GM19043 (cell line): ENCODE data around the gene TREX2.
A peak's percentile ranks its signal among the peaks of the same experiment; 100 is the strongest.

Experiments
- ATAC-seq: cut with Tn5 transposase; IDR thresholded peaks from one replicate; pipeline ENCODE4 v1.9.1; 2021; ENCODE audit warnings: low read depth; ENCODE audit not compliant: unreplicated experiment

Gene TREX2

GRCh38 chrX:153476666-153477363 is 31.0 kb upstream of the TREX2 start:
- ATAC-seq = no peak

DNA sequence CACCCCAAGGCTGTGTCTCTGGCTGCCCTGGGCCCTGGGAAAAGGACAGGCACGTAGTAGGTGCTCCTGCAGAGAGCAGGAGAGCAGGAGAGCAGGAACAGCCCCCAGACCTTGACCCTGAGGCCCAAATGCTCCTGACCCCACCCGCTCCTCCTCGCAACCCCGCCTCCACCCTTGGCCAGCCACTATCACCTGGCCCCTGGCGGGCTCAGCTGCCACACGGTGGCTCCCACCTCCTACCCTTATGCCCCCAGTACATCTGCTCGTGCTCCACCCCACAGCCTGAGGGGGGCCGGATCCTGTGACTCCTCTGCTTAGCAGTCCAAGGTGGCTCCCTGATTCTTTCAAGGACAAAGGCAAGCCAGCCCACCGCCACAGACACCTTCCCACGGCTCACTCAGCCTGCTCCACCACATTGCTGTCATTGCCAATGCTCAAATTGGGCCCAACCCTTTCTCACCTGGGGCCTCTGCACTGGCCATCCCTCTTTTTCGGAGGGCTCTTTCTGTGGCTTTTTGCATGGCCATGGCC is 30.0 kb upstream of the TREX2 start:
- ATAC-seq = no peak

DNA sequence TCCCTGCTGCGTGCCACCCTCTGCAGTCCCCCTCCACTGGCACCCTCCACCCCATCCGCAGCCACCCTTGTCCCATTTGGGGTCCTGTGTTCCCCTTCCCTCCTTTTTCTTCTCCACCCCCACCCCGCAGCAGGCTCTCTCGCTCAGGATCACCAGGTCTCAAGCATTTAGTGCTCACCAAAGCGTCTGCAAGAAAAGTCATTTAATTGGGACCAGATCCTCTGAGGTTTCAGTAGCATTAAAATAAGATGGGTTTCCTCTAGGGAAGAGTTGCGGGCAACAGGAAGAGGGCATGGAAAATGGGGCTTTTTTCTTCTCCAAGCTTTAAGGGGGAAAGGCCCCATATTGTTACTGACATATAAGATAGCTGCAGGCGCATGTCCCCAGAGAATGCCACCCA is 29.4 kb upstream of the TREX2 start:
- ATAC-seq = no peak

DNA sequence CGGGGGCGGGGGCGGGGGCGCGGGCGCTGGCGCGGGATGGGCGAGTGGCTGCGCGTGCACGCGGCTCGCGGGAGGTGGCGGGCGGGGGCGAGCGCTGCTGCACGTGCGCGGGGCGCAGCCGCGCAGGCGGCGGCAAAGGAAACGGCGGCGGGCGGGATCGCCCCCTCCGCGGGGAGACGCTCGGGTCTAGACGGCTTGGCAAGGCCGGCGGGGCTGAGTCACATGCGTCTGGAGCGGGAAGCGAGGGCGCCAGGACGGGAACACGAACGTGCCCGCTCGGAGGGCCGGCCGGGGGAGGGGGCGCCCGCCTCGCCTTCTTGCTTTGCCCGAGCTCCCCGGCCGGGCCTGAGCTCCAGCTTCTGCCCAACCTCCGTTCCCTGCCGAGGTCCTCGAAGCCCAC is 28.9 kb upstream of the TREX2 start:
- ATAC-seq = no peak

GRCh38 chrX:153474266-153474665 is 28.4 kb upstream of the TREX2 start:
- no peak for ATAC-seq

GRCh38 chrX:153473126-153473525 is 27.3 kb upstream of the TREX2 start:
- ATAC-seq = no peak

- no peak for ATAC-seq
Measured at GRCh38 chrX:153471663-153472280, 25.9 kb upstream of the TREX2 start.

DNA sequence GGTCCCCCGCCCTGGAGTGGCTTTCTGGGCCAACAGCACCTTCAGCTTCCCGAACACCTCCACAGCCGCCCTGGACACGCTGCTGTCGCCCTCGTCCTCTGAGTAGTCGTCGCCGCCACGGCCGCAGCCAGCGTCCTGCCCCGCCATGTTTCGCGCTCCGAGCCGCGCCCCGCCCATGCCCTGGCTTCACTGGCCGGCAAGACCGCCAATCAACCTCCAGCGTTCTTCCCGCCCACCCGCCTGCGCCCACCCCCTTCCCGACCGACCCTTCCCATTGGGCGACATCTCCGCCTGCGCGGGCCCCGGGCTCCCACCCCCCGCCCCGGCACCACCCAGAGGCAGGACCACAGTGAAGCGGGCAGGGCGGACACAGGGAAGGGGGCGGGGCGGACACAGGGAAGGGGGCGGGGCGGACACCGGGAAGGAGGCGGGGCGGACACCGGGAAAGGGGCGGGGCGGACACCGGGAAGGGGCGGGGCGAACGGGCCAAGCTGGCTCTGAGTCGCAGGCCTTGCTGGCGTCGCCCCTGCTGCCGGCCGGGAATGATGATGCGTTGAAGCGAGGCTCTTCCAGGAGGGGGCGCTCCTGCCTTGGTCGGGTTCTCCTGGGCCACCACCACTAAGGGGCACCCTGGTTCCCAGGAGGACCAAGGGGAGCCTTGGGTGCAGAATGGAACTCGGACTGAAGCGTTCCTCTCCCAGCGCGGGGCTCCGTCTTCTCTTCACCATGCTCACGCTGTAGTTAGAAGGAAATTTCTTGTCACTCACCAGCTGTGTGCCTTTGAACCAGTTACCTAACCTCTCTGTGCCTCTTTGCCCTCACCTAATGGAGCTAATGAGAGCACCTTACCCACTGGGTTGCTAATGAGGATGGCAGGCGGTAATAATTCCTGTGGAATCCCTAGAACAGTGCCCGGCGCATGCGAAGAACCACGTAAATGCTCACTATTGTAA is 24.8 kb upstream of the TREX2 start, which contains the start of gene HAUS7:
Gene HAUS7 (minus strand): TSS at position 166 of the 953 bp plus-strand sequence. CDS start 19 bp downstream, at position 147.
- peak; percentile 76 for ATAC-seq

GRCh38 chrX:153469811-153470410 is 24.1 kb upstream of the TREX2 start:
- ATAC-seq = peak; percentile 24

- ATAC-seq = no peak
Measured at GRCh38 chrX:153468008-153468580, 22.2 kb upstream of the TREX2 start.

DNA sequence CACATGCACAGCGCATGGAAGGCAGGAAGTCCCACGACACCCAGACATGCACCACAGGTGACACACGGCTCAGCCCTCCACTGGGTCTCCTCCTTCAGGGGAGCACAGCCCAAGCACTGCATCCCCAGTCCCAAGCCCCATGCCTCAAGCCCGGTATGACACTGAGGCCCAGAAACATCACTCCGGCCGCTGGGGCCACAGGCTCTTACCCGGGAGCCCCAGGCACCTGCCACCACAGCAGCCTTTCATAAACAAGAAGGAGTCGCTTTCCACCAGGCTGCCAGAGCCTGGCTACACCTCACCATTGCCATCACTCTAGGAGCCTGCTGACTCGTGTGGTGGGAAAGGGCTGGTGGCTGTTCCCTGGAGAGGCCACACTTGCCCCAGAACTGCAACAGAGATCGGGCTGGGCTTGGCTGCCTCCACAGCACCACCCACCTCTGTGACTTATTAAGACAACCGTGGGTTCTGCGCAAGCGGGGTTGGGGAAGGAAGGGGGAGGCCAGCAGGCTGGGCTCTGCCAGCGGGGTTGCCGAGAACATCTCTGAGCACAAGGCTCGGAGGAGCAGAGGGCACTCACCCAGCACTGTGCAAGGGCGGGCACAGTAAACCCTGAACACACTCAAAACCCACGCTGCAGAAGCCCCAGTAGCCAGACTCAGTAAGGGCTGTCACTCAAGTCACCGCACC is 20.0 kb upstream of the TREX2 start:
- no peak for ATAC-seq

DNA sequence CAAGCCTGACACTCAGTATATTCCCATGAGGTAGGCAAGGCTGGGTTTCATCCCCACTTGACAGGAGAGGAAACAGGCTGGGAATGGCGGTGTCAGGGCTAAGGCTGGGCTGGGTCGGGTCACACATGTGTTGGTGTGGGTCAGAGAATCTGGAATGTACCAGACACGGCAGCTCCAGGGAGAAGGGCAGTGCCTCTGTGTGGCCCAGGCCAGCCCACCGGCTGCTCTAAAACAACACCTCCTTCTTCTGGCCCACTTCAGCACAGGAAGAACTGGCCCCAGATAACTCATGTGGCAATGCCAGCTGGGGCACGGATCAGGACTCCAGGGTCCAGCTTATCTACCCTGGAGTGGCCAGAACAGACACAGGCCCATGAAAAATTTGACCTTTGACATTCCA is 18.3 kb upstream of the TREX2 start:
- ATAC-seq = no peak

DNA sequence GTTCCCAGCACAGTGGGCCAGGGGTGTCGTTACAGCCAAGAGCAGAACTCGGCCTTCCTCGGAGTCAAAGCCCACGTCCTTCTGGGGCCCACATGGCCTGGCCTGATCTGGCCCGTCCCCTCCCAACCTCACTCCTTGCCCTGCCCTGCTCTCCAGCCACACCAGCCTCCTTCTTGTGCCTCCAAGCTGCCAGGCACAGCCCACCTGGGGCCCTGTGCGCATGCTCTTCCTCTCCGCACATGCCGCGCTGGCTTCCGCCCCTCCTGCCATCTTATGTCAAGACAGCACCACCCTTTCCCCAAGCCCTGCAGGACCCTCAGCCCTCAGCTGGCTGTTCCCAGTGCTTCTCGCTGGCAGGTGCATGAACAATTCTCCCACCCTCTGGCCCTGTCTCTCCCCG is 17.7 kb upstream of the TREX2 start:
- ATAC-seq = no peak

- ATAC-seq = no peak
Measured at GRCh38 chrX:153463031-153463430, 17.2 kb upstream of the TREX2 start.

DNA sequence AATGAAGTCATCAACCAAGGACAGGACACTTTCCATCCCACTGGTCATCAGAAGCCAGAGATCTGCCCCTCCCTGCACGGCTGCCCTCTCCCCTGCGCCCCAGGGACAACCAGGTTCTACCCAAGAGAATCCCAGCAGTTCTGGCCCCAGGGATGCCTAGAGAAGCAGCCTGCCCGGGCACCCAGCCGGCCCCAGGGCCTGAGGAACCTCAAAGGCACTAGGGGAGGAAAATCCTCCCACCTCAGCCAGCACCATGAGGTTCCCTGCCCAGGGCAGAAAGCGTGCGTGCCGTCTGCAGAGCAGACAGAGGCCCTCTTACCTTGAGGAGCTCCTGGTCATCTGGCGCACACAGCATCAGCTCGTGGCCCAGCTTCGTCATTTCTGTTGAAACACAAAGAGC is 16.4 kb upstream of the TREX2 start:
- no peak for ATAC-seq

- ATAC-seq = peak; percentile 57
Measured at GRCh38 chrX:153460826-153461225, 15.0 kb upstream of the TREX2 start.

- no peak for ATAC-seq
Measured at GRCh38 chrX:153459986-153460385, 14.1 kb upstream of the TREX2 start.

GRCh38 chrX:153458476-153458875 is 12.6 kb upstream of the TREX2 start:
- ATAC-seq = no peak

- ATAC-seq = no peak
Measured at GRCh38 chrX:153457827-153458466, 12.1 kb upstream of the TREX2 start.
